ENCODE measurements around the gene MCM6. TPM values are rescaled to one million over a fixed set of nuclear protein-coding genes. Genes with fewer than 3 reads are reported as not detected.
"Not testable (repeated sequence)": the region's sequence is repeated elsewhere in the genome, so short reads cannot be mapped to it uniquely, and the experiment has no call there.

Gene MCM6
- polyA plus RNA-seq, 4 donors = 9.5 to 54.2 (median 24.0) TPM

DNA sequence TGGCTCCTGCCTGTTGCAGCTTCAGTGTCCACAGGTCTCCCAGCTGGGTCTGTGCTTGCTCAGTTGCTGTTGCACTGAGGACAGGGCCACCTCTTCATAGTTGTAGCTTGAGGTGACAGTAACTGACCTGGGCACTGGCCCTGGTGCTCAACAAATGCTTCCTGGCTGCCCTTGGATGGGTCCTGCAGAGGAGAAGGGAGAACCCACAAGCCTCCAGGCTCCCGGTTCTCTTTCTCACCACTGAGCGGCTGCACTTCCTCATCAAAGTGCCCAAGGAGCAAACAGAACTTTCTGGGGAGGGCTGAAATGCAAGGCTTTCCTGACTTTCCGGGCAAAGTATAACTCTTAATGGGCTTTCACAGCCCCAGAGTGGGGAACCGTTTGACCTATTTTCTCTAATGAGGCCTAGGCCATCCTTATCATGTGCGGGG is 78.0 kb downstream of the MCM6 start:
- Histone ChIP-seq H3K27me3 (ENCODE audit: control insufficient read depth in 3 of 3, insufficient read depth in 3 of 3, low read length in 3 of 3) (no peaks in the 10 kb centered on the region), H3K9me3 (ENCODE audit: control insufficient read depth in 2 of 2, insufficient read depth in 1 of 2, low read depth in 1 of 2, low read length in 1 of 2) (peaks cover 0 to 25% of the 10 kb centered on the region in 2 donors), H3K4me1 (ENCODE audit: control insufficient read depth in 3 of 3, insufficient read depth in 2 of 3, low read depth in 1 of 3, low read length in 2 of 3) (no peaks in the 10 kb centered on the region), H3K36me3 (ENCODE audit: control insufficient read depth in 3 of 3, insufficient read depth in 2 of 3, low read depth in 1 of 3, low read length in 3 of 3) (peaks cover 0 to 69% (median 15%) of the 10 kb centered on the region in 3 donors), H3K27ac (ENCODE audit: low read depth in 1 of 3, low read length in 2 of 3) (no peak overlapping the region), H3K4me3 (ENCODE audit: low read depth in 1 of 3, low read length in 3 of 3) (no peak overlapping the region)
- 61 to 95% (median 67%) methylated on average over 4 to 5 of the region's 5 CpGs for WGBS, 3 donors
- no peak for FAIRE-seq
- DNase-seq = no peak

- 51 to 55% (median 51%) methylated on average over 22 of the region's 22 CpGs for WGBS, 3 donors
These were observed 78.6 kb downstream of the MCM6 start for GRCh38 chr2:135797497-135798274.

GRCh38 chr2:135796606-135797005 is 79.6 kb downstream of the MCM6 start:
- Histone ChIP-seq H3K27ac (ENCODE audit: low read depth in 1 of 3, low read length in 2 of 3) (no peak overlapping the region), H3K36me3 (ENCODE audit: control insufficient read depth in 3 of 3, insufficient read depth in 2 of 3, low read depth in 1 of 3, low read length in 3 of 3) (peaks cover 0 to 75% (median 12%) of the 10 kb centered on the region in 3 donors), H3K4me1 (ENCODE audit: control insufficient read depth in 3 of 3, insufficient read depth in 2 of 3, low read depth in 1 of 3, low read length in 2 of 3) (no peaks in the 10 kb centered on the region), H3K9me3 (ENCODE audit: control insufficient read depth in 2 of 2, insufficient read depth in 1 of 2, low read depth in 1 of 2, low read length in 1 of 2) (peaks cover 0 to 25% of the 10 kb centered on the region in 2 donors), H3K4me3 (ENCODE audit: low read depth in 1 of 3, low read length in 3 of 3) (no peak overlapping the region), H3K27me3 (ENCODE audit: control insufficient read depth in 3 of 3, insufficient read depth in 3 of 3, low read length in 3 of 3) (no peaks in the 10 kb centered on the region)
- 95 to 97% (median 97%) methylated on average over 8 of the region's 8 CpGs for WGBS, 3 donors
- FAIRE-seq (no peak), DNase-seq (peak in 1 of 2 donors; percentile 2)

More at GRCh38 chr2:135797497-135798274, 78.6 kb downstream of the MCM6 start:
- peaks cover 0 to 73% (median 14%) of the 10 kb centered on the region in 3 donors for H3K36me3 ChIP-seq (ENCODE audit: control insufficient read depth in 3 of 3, insufficient read depth in 2 of 3, low read depth in 1 of 3, low read length in 3 of 3)
- no peak for FAIRE-seq
- no peaks in the 10 kb centered on the region for H3K4me1 ChIP-seq (ENCODE audit: control insufficient read depth in 3 of 3, insufficient read depth in 2 of 3, low read depth in 1 of 3, low read length in 2 of 3)
- peak; percentile 71 to 86 for DNase-seq
- H3K4me3 ChIP-seq (ENCODE audit: low read depth in 1 of 3, low read length in 3 of 3) = no peak overlapping the region
- H3K27me3 ChIP-seq (ENCODE audit: control insufficient read depth in 3 of 3, insufficient read depth in 3 of 3, low read length in 3 of 3) = no peaks in the 10 kb centered on the region
- no peak overlapping the region for H3K27ac ChIP-seq (ENCODE audit: low read depth in 1 of 3, low read length in 2 of 3)
- H3K9me3 ChIP-seq (ENCODE audit: control insufficient read depth in 2 of 2, insufficient read depth in 1 of 2, low read depth in 1 of 2, low read length in 1 of 2) = peaks cover 0 to 25% of the 10 kb centered on the region in 2 donors

DNA sequence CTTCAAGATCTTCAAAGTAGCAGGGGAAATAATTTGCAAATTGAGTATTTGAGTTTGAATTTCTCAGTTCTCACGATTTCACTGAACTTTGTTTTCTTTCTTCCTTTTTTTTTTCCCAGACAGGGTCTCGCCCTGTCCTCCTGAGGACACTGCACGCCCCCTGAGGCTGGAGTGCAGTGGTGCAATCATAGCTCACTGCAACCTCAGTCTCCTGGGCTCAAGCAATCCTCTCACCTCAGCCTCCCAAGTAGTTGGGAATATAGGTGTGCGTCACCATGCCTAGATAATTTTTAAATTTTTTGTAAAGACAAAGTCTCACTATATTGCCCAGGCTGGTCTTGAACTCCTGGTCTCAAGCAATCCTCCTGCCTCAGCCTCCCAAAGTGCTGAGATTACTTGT is 80.6 kb downstream of the MCM6 start:
- H3K27me3 ChIP-seq (ENCODE audit: control insufficient read depth in 3 of 3, insufficient read depth in 3 of 3, low read length in 3 of 3); FAIRE-seq; DNase-seq; H3K27ac ChIP-seq (ENCODE audit: low read depth in 1 of 3, low read length in 2 of 3); H3K4me1 ChIP-seq (ENCODE audit: control insufficient read depth in 3 of 3, insufficient read depth in 2 of 3, low read depth in 1 of 3, low read length in 2 of 3); H3K4me3 ChIP-seq (ENCODE audit: low read depth in 1 of 3, low read length in 3 of 3): not testable (repeated sequence)
- WGBS, 3 donors = 88 to 91% (median 91%) methylated on average over 4 of the region's 4 CpGs
- Histone ChIP-seq H3K36me3 (ENCODE audit: control insufficient read depth in 3 of 3, insufficient read depth in 2 of 3, low read depth in 1 of 3, low read length in 3 of 3) (peaks cover 0 to 76% (median 8%) of the 10 kb centered on the region in 3 donors), H3K9me3 (ENCODE audit: control insufficient read depth in 2 of 2, insufficient read depth in 1 of 2, low read depth in 1 of 2, low read length in 1 of 2) (peaks cover 0 to 16% of the 10 kb centered on the region in 2 donors)

GRCh38 chr2:135792401-135793150 is 83.7 kb downstream of the MCM6 start:
- DNase-seq = peak in 1 of 2 donors; percentile 9
- Histone ChIP-seq H3K4me3 (ENCODE audit: low read depth in 1 of 3, low read length in 3 of 3) (no peak overlapping the region), H3K36me3 (ENCODE audit: control insufficient read depth in 3 of 3, insufficient read depth in 2 of 3, low read depth in 1 of 3, low read length in 3 of 3) (peaks cover 5 to 69% (median 16%) of the 10 kb centered on the region in 3 donors), H3K4me1 (ENCODE audit: control insufficient read depth in 3 of 3, insufficient read depth in 2 of 3, low read depth in 1 of 3, low read length in 2 of 3) (no peaks in the 10 kb centered on the region), H3K9me3 (ENCODE audit: control insufficient read depth in 2 of 2, insufficient read depth in 1 of 2, low read depth in 1 of 2, low read length in 1 of 2) (peaks cover 0 to 4% of the 10 kb centered on the region in 2 donors), H3K27me3 (ENCODE audit: control insufficient read depth in 3 of 3, insufficient read depth in 3 of 3, low read length in 3 of 3) (no peaks in the 10 kb centered on the region), H3K27ac (ENCODE audit: low read depth in 1 of 3, low read length in 2 of 3) (no peak overlapping the region)
- FAIRE-seq = no peak
- 72 to 81% (median 79%) methylated on average over 7 of the region's 7 CpGs for WGBS, 3 donors

- 88 to 97% (median 89%) methylated on average over 2 of the region's 2 CpGs for WGBS, 3 donors
- Histone ChIP-seq H3K27me3 (ENCODE audit: control insufficient read depth in 3 of 3, insufficient read depth in 3 of 3, low read length in 3 of 3) (no peaks in the 10 kb centered on the region), H3K4me3 (ENCODE audit: low read depth in 1 of 3, low read length in 3 of 3) (no peak overlapping the region), H3K4me1 (ENCODE audit: control insufficient read depth in 3 of 3, insufficient read depth in 2 of 3, low read depth in 1 of 3, low read length in 2 of 3) (no peaks in the 10 kb centered on the region), H3K27ac (ENCODE audit: low read depth in 1 of 3, low read length in 2 of 3) (no peak overlapping the region), H3K36me3 (ENCODE audit: control insufficient read depth in 3 of 3, insufficient read depth in 2 of 3, low read depth in 1 of 3, low read length in 3 of 3) (peaks cover 5 to 61% (median 16%) of the 10 kb centered on the region in 3 donors), H3K9me3 (ENCODE audit: control insufficient read depth in 2 of 2, insufficient read depth in 1 of 2, low read depth in 1 of 2, low read length in 1 of 2) (peaks cover 0 to 4% of the 10 kb centered on the region in 2 donors)
- FAIRE-seq (no peak), DNase-seq (peak in 1 of 2 donors; percentile 6)
These were observed 84.6 kb downstream of the MCM6 start for GRCh38 chr2:135791418-135792190.

DNA sequence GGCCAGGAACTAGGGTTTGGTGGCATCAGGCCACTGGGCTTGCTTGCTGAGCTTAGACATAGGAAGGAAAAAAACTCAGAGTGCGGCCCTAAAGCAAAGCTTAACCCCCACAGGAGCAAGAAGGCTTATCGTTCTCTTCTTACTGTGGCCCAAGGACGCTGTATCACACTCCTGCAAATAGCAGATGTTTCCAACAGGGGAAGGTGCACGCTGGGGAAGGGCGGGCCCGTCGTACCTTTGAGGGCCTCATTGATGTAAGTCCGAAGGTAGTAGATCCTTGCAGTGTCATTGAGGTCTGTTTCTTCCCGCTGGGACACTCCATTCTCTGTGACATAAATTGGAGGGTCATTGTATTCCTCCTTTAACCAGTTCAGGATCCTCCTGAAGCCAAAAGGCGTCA is 85.8 kb downstream of the MCM6 start:
- DNase-seq (peak in 1 of 2 donors; percentile 1), FAIRE-seq (no peak)
- H3K36me3 ChIP-seq (ENCODE audit: control insufficient read depth in 3 of 3, insufficient read depth in 2 of 3, low read depth in 1 of 3, low read length in 3 of 3) = peaks cover 5 to 58% (median 18%) of the 10 kb centered on the region in 3 donors
- H3K4me3 ChIP-seq (ENCODE audit: low read depth in 1 of 3, low read length in 3 of 3) = no peak overlapping the region
- H3K27ac ChIP-seq (ENCODE audit: low read depth in 1 of 3, low read length in 2 of 3) = no peak overlapping the region
- 94 to 98% (median 95%) methylated on average over 10 of the region's 10 CpGs for WGBS, 3 donors
- no peaks in the 10 kb centered on the region for H3K4me1 ChIP-seq (ENCODE audit: control insufficient read depth in 3 of 3, insufficient read depth in 2 of 3, low read depth in 1 of 3, low read length in 2 of 3)
- peaks cover 0 to 10% of the 10 kb centered on the region in 2 donors for H3K9me3 ChIP-seq (ENCODE audit: control insufficient read depth in 2 of 2, insufficient read depth in 1 of 2, low read depth in 1 of 2, low read length in 1 of 2)
- H3K27me3 ChIP-seq (ENCODE audit: control insufficient read depth in 3 of 3, insufficient read depth in 3 of 3, low read length in 3 of 3) = no peaks in the 10 kb centered on the region
